HG02943 (cell line): ENCODE results near the gene ZCCHC24.

Experiments
- ATAC-seq: cut with Tn5 transposase; IDR thresholded peaks from one replicate; pipeline ENCODE4 v1.9.1; 2021; ENCODE audit warnings: mild to moderate bottlenecking, low read depth, moderate library complexity; ENCODE audit not compliant: unreplicated experiment

Gene ZCCHC24

GRCh38 chr10:79445161-79445976 is at the start of gene ZCCHC24:
Gene ZCCHC24, minus strand, starts transcription at chr10:79445624. Its CDS starts 184 bp downstream, at chr10:79445440.
- peak; percentile 93 for ATAC-seq

- no peak for ATAC-seq
Measured at GRCh38 chr10:79493806-79494205, 48.4 kb upstream of the ZCCHC24 start.

GRCh38 chr10:79492839-79493238 is 47.4 kb upstream of the ZCCHC24 start:
- no peak for ATAC-seq

GRCh38 chr10:79492256-79492655 is 46.8 kb upstream of the ZCCHC24 start:
- no peak for ATAC-seq

GRCh38 chr10:79491143-79491835 is 45.9 kb upstream of the ZCCHC24 start:
- no peak for ATAC-seq

- ATAC-seq = no peak
Measured at GRCh38 chr10:79490400-79491142, 45.1 kb upstream of the ZCCHC24 start.

- no peak for ATAC-seq
Measured at GRCh38 chr10:79488870-79489269, 43.4 kb upstream of the ZCCHC24 start.

- no peak for ATAC-seq
Measured at GRCh38 chr10:79488336-79488735, 42.9 kb upstream of the ZCCHC24 start.

- ATAC-seq = peak; percentile 64
Measured at GRCh38 chr10:79487296-79488194, 42.1 kb upstream of the ZCCHC24 start.

- ATAC-seq = no peak
Measured at GRCh38 chr10:79484476-79484875, 39.1 kb upstream of the ZCCHC24 start.

- no peak for ATAC-seq
Measured at GRCh38 chr10:79483948-79484347, 38.5 kb upstream of the ZCCHC24 start.

GRCh38 chr10:79483299-79483698 is 37.9 kb upstream of the ZCCHC24 start:
- ATAC-seq = no peak

- ATAC-seq = no peak
Measured at GRCh38 chr10:79482741-79483140, 37.3 kb upstream of the ZCCHC24 start.

GRCh38 chr10:79482304-79482703 is 36.9 kb upstream of the ZCCHC24 start:
- ATAC-seq = no peak

GRCh38 chr10:79479283-79479909 is 34.0 kb upstream of the ZCCHC24 start:
- no peak for ATAC-seq

- ATAC-seq = no peak
Measured at GRCh38 chr10:79477456-79477855, 32.0 kb upstream of the ZCCHC24 start.

GRCh38 chr10:79476645-79477044 is 31.2 kb upstream of the ZCCHC24 start:
- ATAC-seq = no peak

- ATAC-seq = no peak
Measured at GRCh38 chr10:79475877-79476276, 30.5 kb upstream of the ZCCHC24 start.

GRCh38 chr10:79475119-79475653 is 29.8 kb upstream of the ZCCHC24 start:
- no peak for ATAC-seq
